ENCODE measurements around the gene CPEB1. TPM values are rescaled to one million over a fixed set of nuclear protein-coding genes. Genes with fewer than 3 reads are reported as not detected.

The CPEB1 gene
- total RNA-seq, 1 experiment from 2014 or later: 1.0 TPM

DNA sequence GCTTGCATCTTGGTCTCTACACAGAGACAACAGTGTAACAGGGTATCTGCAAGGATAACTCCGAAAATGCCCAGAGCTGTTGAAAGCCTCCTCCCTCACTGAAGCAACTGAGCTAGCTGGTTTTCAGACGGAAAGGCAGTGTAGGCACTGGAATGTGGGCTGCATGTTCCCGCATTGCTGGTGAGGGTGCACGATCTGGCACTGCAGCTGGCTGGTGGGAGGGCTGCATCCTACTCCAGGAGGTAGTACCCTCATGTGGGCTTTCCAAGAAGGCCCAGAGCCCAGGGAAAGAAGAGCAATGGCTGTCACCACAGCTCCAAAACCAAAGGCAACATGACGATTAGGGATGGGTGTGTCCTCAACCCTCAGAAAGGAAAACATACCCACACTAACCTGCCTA, 78.2 kb downstream of the CPEB1 start:
- Histone ChIP-seq H3K4me1 (ENCODE audit: insufficient read depth, low read length) (peaks cover 3% of the 10 kb centered on the region; the same call in 1 of the 2 replicates), H2BK20ac (ENCODE audit: low read depth, low read length, poor library complexity, severe bottlenecking) (no peak overlapping the region), H2BK12ac (ENCODE audit: insufficient read length, low read depth, low read length) (no peak overlapping the region), H3K18ac (ENCODE audit: insufficient read length, low read depth, low read length) (no peak overlapping the region), H3K79me1 (ENCODE audit: insufficient read depth, low read depth, low read length, poor library complexity, severe bottlenecking) (no peaks in the 10 kb centered on the region), H4K8ac (replicated peaks; ENCODE audit: insufficient read length, low read depth, low read length) (no peak overlapping the region), H4K91ac (ENCODE audit: insufficient read length, low read depth, low read length) (no peak overlapping the region), H2BK5ac (ENCODE audit: insufficient read length, low read length) (no peak overlapping the region), H3K56ac (ENCODE audit: insufficient read length, low read depth, low read length) (no peak overlapping the region), H2BK15ac (ENCODE audit: low read depth, low read length) (no peak overlapping the region), H3K4ac (ENCODE audit: low read depth, low read length) (no peak overlapping the region), H3K9ac (ENCODE audit: extremely low read depth, insufficient read length, low read length) (no peak overlapping the region), H3T11ph (ENCODE audit: low read length) (no peak overlapping the region), H3K4me2 (ENCODE audit: insufficient read depth, insufficient read length, low read length) (no peak overlapping the region), H2AK5ac (ENCODE audit: insufficient read length, low read length) (no peak overlapping the region), H3K9me3 (ENCODE audit: control insufficient read depth, low read depth, low read length) (no peaks in the 10 kb centered on the region), H2BK120ac (ENCODE audit: low read depth, low read length, poor library complexity, severe bottlenecking) (no peak overlapping the region), H3K27me3 (ENCODE audit: insufficient read depth, low read length) (no peaks in the 10 kb centered on the region), H3K14ac (ENCODE audit: insufficient read depth, low read length) (no peak overlapping the region), H4K5ac (ENCODE audit: insufficient read length, low read depth, low read length) (no peak overlapping the region), H3K27ac (ENCODE audit: insufficient read length, low read depth, low read length) (no peak overlapping the region), H3K79me2 (ENCODE audit: insufficient read depth, low read length) (no peaks in the 10 kb centered on the region), H2AFZ (ENCODE audit: low read length) (no peak overlapping the region), H3K23ac (ENCODE audit: insufficient read length, low read depth, low read length) (no peak overlapping the region), H4K20me1 (ENCODE audit: control insufficient read depth, insufficient read depth, insufficient read length) (no peaks in the 10 kb centered on the region), H3K23me2 (ENCODE audit: insufficient read length, low read depth, low read length, poor library complexity, severe bottlenecking) (peaks cover 4% of the 10 kb centered on the region)
- Mint-ChIP-seq H3K36me3 (ENCODE audit: insufficient read depth in 1 of 3, low read depth in 3 of 3) (no peaks in the 10 kb centered on the region), H3K27ac (no peak overlapping the region), H3K9me3 (no peaks in the 10 kb centered on the region), H3K27me3 (ENCODE audit: low read depth) (peaks cover 19% of the 10 kb centered on the region), H3K4me1 (peaks cover 28 to 39% of the 10 kb centered on the region in 2 experiments), H3K4me3 (no peak overlapping the region)
- DNase-seq: no peak
- TF ChIP-seq, protein P1, sequence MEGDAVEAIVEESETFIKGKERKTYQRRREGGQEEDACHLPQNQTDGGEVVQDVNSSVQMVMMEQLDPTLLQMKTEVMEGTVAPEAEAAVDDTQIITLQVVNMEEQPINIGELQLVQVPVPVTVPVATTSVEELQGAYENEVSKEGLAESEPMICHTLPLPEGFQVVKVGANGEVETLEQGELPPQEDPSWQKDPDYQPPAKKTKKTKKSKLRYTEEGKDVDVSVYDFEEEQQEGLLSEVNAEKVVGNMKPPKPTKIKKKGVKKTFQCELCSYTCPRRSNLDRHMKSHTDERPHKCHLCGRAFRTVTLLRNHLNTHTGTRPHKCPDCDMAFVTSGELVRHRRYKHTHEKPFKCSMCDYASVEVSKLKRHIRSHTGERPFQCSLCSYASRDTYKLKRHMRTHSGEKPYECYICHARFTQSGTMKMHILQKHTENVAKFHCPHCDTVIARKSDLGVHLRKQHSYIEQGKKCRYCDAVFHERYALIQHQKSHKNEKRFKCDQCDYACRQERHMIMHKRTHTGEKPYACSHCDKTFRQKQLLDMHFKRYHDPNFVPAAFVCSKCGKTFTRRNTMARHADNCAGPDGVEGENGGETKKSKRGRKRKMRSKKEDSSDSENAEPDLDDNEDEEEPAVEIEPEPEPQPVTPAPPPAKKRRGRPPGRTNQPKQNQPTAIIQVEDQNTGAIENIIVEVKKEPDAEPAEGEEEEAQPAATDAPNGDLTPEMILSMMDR (conservative IDR thresholded peaks at IDR 0.05): no peak
- WGBS (ENCODE audit: extremely low coverage, insufficient read length, low lambda C conversion rate): no CpG with 5 or more reads among the region's 5 CpGs

All from H9 (cell line).